Measurements from ENCODE around the gene AK9. TPM values are rescaled to one million over a fixed set of nuclear protein-coding genes. Genes with fewer than 3 reads are reported as not detected.

The AK9 gene
- polyA plus RNA-seq, 2 of the 4 experiments (the other 2 are of a cell fraction): 2.2 to 4.7 TPM

DNA sequence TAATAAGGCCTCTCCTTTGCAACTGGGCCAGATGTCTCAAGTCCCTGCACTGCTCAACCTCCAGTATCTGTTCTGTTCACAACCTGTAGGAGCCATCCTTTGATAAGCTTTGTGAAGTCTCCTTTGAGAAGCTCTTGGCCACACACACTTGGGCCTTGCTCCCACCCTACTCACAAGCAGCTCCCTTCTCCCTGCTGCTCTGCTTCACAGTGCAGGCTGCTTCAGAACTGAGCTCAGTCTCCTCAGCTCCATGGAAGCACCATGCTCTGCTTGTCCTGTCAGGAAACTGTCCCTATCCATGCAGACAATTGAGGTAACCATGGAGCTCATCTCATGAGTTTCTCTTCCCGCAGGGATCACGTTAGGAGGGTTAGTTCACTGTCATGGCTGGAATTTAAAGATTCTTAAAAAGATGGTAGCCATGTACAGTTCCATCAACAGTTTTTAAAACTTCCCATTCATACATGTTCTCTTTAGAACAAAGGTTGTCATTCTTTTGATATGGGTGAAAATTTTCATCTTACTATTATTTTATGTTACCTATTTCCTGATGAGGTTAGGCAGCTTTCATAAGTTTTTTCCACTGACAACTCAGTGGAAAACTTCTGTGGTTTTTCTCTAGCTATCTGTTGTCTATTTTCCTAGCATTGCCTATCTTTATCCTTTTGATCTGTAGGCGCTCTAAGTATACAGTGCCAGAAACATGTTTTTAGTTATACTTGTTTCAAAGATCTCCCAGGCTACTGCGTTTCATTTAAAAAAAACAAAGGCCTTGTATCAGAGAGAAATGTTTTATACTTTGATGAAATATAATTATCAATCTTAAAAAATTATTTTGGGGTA, 62.6 kb downstream of the AK9 start:
- POLR2A ChIA-PET: no interaction called here
- ATAC-seq: no peak
- WGBS (ENCODE audit: missing lambda C conversion rate): 82% methylated on average over 4 of the region's 4 CpGs
- no peak for DNase-seq (ENCODE audit: low read depth in 1 of 2, low spot score in 1 of 2)
- Histone ChIP-seq H3K4me3 (no peak overlapping the region), H3K27ac (no peak overlapping the region), H3K9me3 (no peaks in the 10 kb centered on the region), H3K4me1 (no peaks in the 10 kb centered on the region), H3K4me2 (no peak overlapping the region)
- FAIRE-seq: no peak
- CTCF ChIA-PET: no interaction called here
- TF ChIP-seq RARB (CRISPR knock-in tag; IDR thresholded peaks at IDR 0.05): no peak
- TF ChIP-seq GATA3 (IDR thresholded peaks at IDR 0.05; ENCODE audit: borderline replicate concordance): no peak
- no peak for TF ChIP-seq FOSL2 (IDR thresholded peaks at IDR 0.05)
- no peak for TF ChIP-seq FOSL2 (CRISPR knock-in tag; IDR thresholded peaks at IDR 0.05)
- no peak for TF ChIP-seq ZC3H11A (IDR thresholded peaks at IDR 0.05)

GRCh38 chr6:109626311-109626710, 64.7 kb downstream of the AK9 start:
- WGBS (ENCODE audit: missing lambda C conversion rate): 0% methylated on average over 2 of the region's 2 CpGs
- H3K27ac ChIP-seq: no peak overlapping the region
- H3K4me3 ChIP-seq: no peak overlapping the region
- no peak overlapping the region for H3K4me2 ChIP-seq
- FAIRE-seq: no peak
- no peak for DNase-seq (ENCODE audit: low read depth in 1 of 2, low spot score in 1 of 2)
- no peaks in the 10 kb centered on the region for H3K9me3 ChIP-seq
- ChIA-PET POLR2A (no interaction called here), CTCF (interaction anchor here (1.2 kb wide), 2 partner anchors 9 to 413 kb away, joined by 3 read pairs; no protein-coding TSS in a partner anchor)
- TF ChIP-seq CBX8 (IDR thresholded peaks at IDR 0.05) (no peak), TP53 (CRISPR knock-in tag; IDR thresholded peaks at IDR 0.05) (no peak), HEYL (CRISPR knock-in tag; IDR thresholded peaks at IDR 0.05) (no peak), RCOR1 (IDR thresholded peaks at IDR 0.05; ENCODE audit: low read depth, low read length) (no peak), TFCP2L1 (CRISPR knock-in tag; IDR thresholded peaks at IDR 0.05) (no peak), RAD21 (conservative IDR thresholded peaks at IDR 0.05 in 1 of 2, IDR thresholded peaks at IDR 0.05 in 1 of 2) (no peak), GATA3 (IDR thresholded peaks at IDR 0.05; ENCODE audit: borderline replicate concordance) (no peak)
- H3K4me1 ChIP-seq: no peaks in the 10 kb centered on the region
- no peak for ATAC-seq

DNA sequence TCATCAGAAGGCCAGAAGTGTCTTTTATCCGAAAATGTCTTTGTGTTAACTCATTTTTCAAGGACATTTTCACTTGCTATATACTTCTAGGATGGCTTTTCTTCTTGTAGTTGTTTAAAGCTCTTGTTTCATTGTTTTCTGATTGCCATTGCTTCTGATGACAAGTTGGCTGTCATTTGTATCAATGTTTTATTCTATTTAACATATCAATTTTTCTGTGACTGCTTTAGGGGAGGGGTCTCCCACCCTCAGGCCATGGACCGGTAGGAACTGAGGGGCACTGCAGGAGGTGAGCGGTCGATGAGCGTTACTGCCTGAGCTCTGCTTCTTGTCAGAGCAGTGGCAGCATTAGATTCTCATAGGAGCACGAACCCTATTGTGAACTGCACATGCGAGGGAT, 65.8 kb downstream of the AK9 start:
- CTCF ChIA-PET: interaction anchor here (1.2 kb wide), 1 partner anchor 414 kb away, joined by 3 read pairs; no protein-coding TSS in a partner anchor

More for the DNA sequence above, 65.8 kb downstream of the AK9 start:
- WGBS (ENCODE audit: missing lambda C conversion rate): 25% methylated on average over 7 of the region's 7 CpGs
- H3K4me3 ChIP-seq: no peak overlapping the region
- TF ChIP-seq E2F6 (IDR thresholded peaks at IDR 0.05; ENCODE audit: borderline replicate concordance, low read depth) (no peak), NPAS2 (CRISPR knock-in tag; IDR thresholded peaks at IDR 0.05; ENCODE audit: borderline replicate concordance) (no peak), BCL3 (IDR thresholded peaks at IDR 0.05) (no peak), BHLHE40 (IDR thresholded peaks at IDR 0.05; ENCODE audit: low read depth, low read length) (no peak), CTCF (IDR thresholded peaks at IDR 0.05) (no peak), MYC (IDR thresholded peaks at IDR 0.05; ENCODE audit: borderline replicate concordance, low read length) (no peak)
- TF ChIP-seq, protein P1, sequence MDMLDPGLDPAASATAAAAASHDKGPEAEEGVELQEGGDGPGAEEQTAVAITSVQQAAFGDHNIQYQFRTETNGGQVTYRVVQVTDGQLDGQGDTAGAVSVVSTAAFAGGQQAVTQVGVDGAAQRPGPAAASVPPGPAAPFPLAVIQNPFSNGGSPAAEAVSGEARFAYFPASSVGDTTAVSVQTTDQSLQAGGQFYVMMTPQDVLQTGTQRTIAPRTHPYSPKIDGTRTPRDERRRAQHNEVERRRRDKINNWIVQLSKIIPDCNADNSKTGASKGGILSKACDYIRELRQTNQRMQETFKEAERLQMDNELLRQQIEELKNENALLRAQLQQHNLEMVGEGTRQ (IDR thresholded peaks at IDR 0.05): no peak
- no peak overlapping the region for H3K27ac ChIP-seq
- H3K4me2 ChIP-seq: no peak overlapping the region
- no peak for DNase-seq (ENCODE audit: low read depth in 1 of 2, low spot score in 1 of 2)
- POLR2A ChIA-PET: no interaction called here
- H3K4me1 ChIP-seq: no peaks in the 10 kb centered on the region
- ATAC-seq: no peak
- H3K9me3 ChIP-seq: no peaks in the 10 kb centered on the region
- FAIRE-seq: no peak

Measured in A549 (cell line).